Activated T-cell treated with anti-CD3 and anti-CD28 coated beads, Interleukin-2, amount 50 U/mL, for 72 hours (primary cell): ENCODE results near the gene SESTD1. TPM values are rescaled to one million over a fixed set of nuclear protein-coding genes. Genes with fewer than 3 reads are reported as not detected.

Source experiments
- ATAC-seq, 2 donors: fragments of 150-1000 bp; cut with Tn5 transposase; replicated peaks in 1 of 2; 2 replicates each; pipeline ENCODE4 v1.10.0; 2021; ENCODE audit warnings: moderate library complexity in 2 of 2, mild to moderate bottlenecking in 1 of 2
- DNase-seq, 2 donors: peaks; one replicate each; pipeline ENCODE4 v3.0.0; 2021 to 2022; ENCODE audit warnings: mixed read lengths in 1 of 2
- H3K27ac Mint-ChIP-seq: one replicate; pipeline ENCODE4 v1.8.0; 2022; ENCODE audit warnings: mild to moderate bottlenecking, moderate library complexity, mixed read lengths
- H3K27me3 Mint-ChIP-seq: one replicate; pipeline ENCODE4 v1.8.0; 2022; ENCODE audit warnings: low read depth, mixed read lengths
- H3K36me3 Mint-ChIP-seq, 2 donors: one replicate each; pipeline ENCODE4 v1.8.0; 2022; ENCODE audit warnings: mixed read lengths in 2 of 2, mild to moderate bottlenecking in 1 of 2; ENCODE audit not compliant: insufficient read depth in 2 of 2
- H3K4me1 Mint-ChIP-seq: one replicate; pipeline ENCODE4 v1.8.0; 2022; ENCODE audit warnings: low read depth, mixed read lengths
- H3K4me3 Mint-ChIP-seq, 2 donors: one replicate each; pipeline ENCODE4 v1.8.0; 2022; ENCODE audit warnings: mild to moderate bottlenecking in 2 of 2, mixed read lengths in 2 of 2, moderate library complexity in 2 of 2
- H3K9me3 Mint-ChIP-seq, 2 donors: one replicate each; pipeline ENCODE4 v1.8.0; 2022; ENCODE audit warnings: mixed read lengths in 2 of 2
- total RNA-seq, 2 donors: library from RNA; stranded (reverse); gene quantifications; one replicate each; pipeline ENCODE4 v1.2.3, GENCODE V29; 2022

The SESTD1 gene
- total RNA-seq, 2 donors from 2014 or later, result 10.7 to 11.9 TPM

DNA sequence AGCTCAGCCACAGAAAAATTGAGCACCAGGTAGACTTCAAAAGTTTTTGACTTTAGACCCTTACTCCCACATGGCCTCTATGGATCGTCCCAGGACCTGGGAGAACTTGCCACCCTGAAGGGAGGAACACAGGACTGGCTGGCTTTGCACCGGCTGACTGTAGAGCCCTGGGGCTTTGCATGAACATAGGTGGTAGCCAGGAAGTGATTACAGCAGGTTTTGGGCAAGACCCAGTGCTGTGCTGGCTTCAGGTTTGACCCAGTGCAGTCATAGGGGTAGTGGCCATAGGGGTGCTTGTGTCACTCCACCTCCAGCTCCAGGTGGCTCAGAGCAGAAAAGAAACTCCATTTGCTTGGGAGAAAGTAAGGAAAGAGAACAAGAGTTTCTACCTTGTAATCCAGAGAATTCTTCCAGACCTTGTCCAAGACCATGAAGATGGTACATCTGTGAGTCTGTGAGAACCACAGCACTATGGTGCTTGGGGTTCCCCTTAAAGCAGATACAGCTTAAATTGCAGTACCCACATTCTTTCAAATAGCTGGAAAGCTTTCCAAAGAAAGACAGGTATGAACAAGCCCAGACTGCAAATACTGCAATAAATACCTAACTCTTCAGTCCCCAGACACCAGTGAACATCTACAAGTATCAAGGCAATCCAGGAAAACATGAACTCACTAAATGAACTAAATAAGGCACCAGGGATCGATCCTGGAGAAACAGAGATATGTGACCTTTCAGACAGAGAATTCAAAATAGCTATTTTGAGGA, 13.0 kb upstream of the SESTD1 start:
- no peak for ATAC-seq
- Mint-ChIP-seq H3K9me3 (no peaks in the 10 kb centered on the region), H3K4me1 (no peaks in the 10 kb centered on the region), H3K27me3 (peaks cover 6% of the 10 kb centered on the region), H3K4me3 (no peak overlapping the region), H3K27ac (no peak overlapping the region), H3K36me3 (no peaks in the 10 kb centered on the region)
- DNase-seq, result no peak

DNA sequence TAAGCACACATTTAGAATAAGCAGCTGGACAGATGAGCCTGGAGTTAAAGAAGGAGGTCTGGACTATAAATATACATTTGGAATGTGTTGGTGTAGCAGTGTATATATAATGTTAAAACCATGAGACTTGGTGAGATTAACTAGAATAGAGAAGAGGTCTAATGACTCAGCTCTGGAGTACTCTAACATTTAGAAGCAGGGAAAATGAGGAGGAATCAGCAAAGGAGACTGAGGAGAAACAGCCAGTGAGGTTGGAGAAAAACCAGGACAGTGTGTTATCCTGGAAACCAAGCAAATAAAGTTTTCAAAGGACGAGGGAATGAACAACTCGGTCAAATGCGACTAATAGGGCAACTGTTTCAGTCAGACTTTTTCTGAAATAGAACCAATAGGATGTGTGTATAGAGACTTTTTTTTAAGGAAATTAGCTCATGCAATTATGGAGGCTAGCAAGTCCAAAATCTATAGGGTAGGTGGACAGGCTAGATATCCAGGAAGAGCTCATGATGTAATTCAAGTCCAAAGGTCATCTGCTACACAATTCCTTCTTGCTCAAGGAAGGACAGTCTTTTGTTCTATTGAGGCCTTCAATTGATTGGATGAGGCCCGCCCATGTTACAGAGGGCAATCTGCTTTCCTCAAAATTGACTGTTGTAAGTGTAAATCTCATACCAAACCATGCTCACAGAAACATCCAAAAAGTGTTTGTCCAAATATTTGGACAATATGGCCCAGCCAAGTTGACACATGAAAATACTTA, 10.8 kb upstream of the SESTD1 start:
- Mint-ChIP-seq H3K9me3 (no peaks in the 10 kb centered on the region), H3K36me3 (no peaks in the 10 kb centered on the region), H3K4me3 (no peak overlapping the region), H3K27ac (no peak overlapping the region), H3K27me3 (peaks cover 6% of the 10 kb centered on the region), H3K4me1 (no peaks in the 10 kb centered on the region)
- ATAC-seq, result no peak
- no peak for DNase-seq

DNA sequence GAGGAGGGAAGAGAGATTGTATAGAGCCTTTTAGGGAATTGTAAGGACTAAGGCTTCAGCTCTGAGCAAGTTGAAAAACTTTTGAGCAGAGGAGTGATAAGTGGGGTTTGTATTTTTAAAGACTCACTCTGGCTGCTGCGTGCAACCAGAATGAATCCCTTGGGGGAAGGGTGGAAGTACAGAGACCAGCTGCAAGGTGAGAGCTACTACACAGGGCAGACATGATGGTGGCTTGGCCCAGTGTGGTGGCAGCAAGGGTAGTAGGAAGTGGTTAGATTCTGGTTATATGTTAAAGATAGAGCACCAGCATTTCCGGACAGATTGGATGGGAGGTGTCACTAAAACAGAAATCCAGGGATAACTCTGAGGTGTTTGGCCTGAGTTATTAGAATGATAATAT, 10.1 kb upstream of the SESTD1 start:
- ATAC-seq (no peak), DNase-seq (no peak)
- no peaks in the 10 kb centered on the region for H3K4me1 Mint-ChIP-seq
- H3K9me3 Mint-ChIP-seq, result no peaks in the 10 kb centered on the region
- H3K4me3 Mint-ChIP-seq, result no peak overlapping the region
- H3K27me3 Mint-ChIP-seq, result peaks cover 6% of the 10 kb centered on the region
- no peaks in the 10 kb centered on the region for H3K36me3 Mint-ChIP-seq
- no peak overlapping the region for H3K27ac Mint-ChIP-seq

DNA sequence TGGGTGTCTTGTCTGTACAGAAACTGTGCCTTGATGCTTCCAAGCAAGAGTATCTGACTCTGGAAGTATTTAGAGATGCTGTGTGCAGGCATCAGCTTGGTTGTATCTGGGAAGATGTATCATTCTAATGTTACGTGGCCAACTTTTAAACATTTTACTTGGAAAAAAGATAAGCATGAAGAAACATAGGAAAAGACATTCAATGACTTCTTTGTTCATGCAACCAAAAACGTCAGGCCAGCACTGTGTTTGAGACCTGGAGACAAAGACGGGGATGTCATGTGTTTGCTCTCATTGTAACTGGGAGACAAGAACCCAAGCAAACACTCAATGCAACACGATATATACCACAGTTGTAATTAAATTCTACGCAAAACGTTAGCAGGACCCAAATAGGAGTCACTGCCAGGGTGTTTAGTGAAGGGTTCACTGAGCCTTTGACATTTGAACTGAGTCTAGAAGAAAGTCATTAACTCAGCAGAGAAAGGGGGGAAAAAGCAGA, 8.9 kb upstream of the SESTD1 start:
- Mint-ChIP-seq H3K9me3 (no peaks in the 10 kb centered on the region), H3K36me3 (no peaks in the 10 kb centered on the region), H3K4me3 (no peak overlapping the region), H3K27me3 (peaks cover 6% of the 10 kb centered on the region), H3K27ac (no peak overlapping the region), H3K4me1 (peaks cover 1% of the 10 kb centered on the region)
- no peak for DNase-seq
- ATAC-seq, result no peak

DNA sequence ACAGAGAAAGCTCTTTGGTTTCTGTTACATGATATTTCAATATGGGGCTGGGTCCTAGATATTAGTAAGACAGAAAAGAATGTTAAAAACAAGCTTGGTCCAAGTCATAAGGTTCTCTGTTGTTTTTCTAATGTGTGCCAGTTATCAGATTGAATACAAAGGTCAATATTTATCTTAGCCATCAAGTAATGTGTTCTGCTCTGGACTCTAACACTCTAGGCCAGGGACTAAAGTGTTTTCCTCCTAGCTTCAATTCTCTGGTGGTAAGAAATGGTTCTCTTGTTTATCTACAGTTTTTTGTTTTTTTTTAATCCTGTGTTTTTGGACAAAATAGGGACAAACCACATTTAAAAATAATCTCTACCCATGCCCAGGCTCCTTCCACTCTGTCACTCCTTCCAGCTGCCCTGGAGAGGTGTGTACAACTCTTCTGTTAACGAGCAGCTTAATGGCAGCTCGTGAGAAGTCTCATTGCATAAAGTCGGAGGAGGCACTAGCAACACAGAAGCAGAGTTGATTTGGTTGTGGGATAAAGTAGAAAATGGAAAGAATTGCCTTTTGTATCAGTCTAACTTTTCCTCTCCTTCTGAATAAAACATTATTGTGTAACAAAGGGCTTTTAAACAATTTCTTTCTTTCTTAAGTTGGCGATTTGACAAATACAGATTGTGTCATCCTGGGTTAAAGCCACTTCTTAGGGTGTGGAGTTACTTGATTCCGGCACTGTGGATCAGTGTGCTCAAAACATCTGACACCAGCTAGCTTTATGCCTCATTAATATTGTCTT, 8.0 kb upstream of the SESTD1 start:
- no peak overlapping the region for H3K27ac Mint-ChIP-seq
- ATAC-seq, result no peak

DNA sequence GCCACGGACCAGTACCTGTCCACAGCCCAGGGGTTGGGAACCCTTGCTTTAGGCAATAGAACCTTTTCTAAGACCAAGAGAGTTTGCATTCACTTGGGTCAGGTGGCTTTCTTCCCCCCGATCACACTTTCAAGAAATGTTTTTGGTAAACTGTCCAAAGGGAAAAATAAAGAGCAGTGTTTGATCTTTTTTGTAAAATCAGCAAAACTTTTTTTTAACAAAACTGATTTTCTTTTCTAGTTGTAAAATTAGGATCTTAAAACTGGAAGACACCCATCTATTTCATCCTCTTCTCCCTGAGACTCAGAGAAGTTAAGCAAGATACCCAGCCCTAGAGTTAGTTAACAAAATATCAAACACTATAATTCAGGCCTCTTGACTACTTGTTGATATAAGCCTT, 6.1 kb upstream of the SESTD1 start:
- no peaks in the 10 kb centered on the region for H3K9me3 Mint-ChIP-seq
- DNase-seq (no peak), ATAC-seq (no peak)
- no peak overlapping the region for H3K4me3 Mint-ChIP-seq
- H3K4me1 Mint-ChIP-seq, result peaks cover 12% of the 10 kb centered on the region
- H3K27me3 Mint-ChIP-seq, result peaks cover 18% of the 10 kb centered on the region
- no peaks in the 10 kb centered on the region for H3K36me3 Mint-ChIP-seq
- H3K27ac Mint-ChIP-seq, result no peak overlapping the region

More for the DNA sequence above, 8.0 kb upstream of the SESTD1 start:
- no peaks in the 10 kb centered on the region for H3K9me3 Mint-ChIP-seq
- no peaks in the 10 kb centered on the region for H3K27me3 Mint-ChIP-seq
- H3K4me3 Mint-ChIP-seq, result no peak overlapping the region
- DNase-seq, result no peak
- H3K36me3 Mint-ChIP-seq, result no peaks in the 10 kb centered on the region
- peaks cover 9% of the 10 kb centered on the region for H3K4me1 Mint-ChIP-seq

DNA sequence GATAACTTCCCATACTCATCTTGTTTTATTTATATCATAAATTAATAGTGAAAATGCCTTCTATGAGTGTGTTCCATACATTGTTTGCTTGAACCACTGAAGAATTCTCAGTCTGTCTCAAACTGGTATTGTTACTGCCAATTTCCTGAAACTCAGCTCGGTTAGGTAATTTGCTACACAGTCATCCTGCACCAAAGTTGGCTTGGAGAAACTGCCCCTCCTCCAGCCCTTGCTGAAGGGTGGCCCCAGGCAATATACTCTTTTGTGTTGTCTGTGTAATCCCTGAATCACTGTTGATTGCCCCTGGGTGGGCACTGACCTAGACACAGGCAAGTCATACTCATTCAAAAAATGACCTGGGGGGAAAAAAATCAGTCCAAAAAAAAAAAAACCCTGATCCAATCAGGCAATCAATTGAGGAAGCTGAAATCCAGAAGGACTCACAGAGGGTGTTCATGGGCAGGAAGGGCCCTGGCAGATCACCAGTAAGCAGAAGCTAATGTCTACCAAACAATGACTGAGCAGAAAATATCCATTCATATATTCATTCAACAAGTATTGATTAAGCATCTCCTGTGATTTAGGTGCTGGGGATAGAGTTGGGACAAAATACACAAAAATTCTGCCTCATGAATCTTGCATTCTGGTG, 3.8 kb upstream of the SESTD1 start:
- Mint-ChIP-seq H3K27ac (no peak overlapping the region), H3K27me3 (peaks cover 26% of the 10 kb centered on the region), H3K36me3 (peaks cover 3 to 4% of the 10 kb centered on the region in 2 donors), H3K4me3 (no peak overlapping the region), H3K9me3 (no peaks in the 10 kb centered on the region), H3K4me1 (peaks cover 26% of the 10 kb centered on the region)
- ATAC-seq, result peak; percentile 41 to 70
- peak; percentile 30 to 40 for DNase-seq

DNA sequence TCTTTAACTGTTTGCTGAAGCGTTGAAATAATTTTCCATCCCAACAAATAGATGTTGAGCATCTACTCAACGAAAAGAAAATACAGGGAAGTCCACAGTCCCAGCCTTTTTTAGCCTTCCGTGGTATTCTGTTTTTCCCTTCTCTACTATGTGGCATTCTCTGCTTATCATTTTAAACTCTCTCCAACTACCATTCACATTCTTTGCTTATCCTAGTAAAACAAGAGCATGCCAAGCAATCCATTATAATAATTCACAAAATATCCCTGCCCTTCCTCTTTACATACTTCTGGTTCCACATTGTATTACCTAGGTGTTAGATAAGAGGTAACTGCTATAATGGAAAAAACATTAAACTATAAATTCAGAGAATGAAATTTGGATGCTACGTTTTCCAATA, 1.6 kb upstream of the SESTD1 start:
- DNase-seq (no peak), ATAC-seq (no peak)
- no peaks in the 10 kb centered on the region for H3K9me3 Mint-ChIP-seq
- peak overlapping the region in 1 of 2 donors; percentile 50 for H3K4me3 Mint-ChIP-seq
- peaks cover 33% of the 10 kb centered on the region for H3K4me1 Mint-ChIP-seq
- peaks cover 3 to 5% of the 10 kb centered on the region in 2 donors for H3K36me3 Mint-ChIP-seq
- peaks cover 26% of the 10 kb centered on the region for H3K27me3 Mint-ChIP-seq
- H3K27ac Mint-ChIP-seq, result no peak overlapping the region

DNA sequence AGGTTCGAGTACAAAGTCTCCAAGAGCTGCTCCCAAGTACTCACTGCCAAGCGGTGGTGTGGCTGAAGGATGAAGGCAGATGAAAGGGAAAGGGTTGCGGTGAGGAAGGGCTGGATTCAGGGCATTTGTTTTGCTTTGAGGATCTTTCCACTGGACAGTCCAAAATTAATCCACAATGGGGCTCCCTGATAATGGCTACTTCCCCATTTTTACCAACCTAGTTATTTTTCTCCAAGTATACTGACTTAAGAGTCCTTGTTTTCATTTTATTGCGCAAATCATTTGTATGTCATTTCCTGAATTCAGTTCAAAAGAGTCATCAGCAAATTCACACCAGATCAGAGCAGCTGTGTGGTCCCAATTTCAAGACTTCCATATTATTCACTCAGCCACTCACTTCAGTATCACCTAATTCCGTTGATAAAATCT, 464 bp upstream of the SESTD1 start:
- peak overlapping the region; percentile 12 to 50 for H3K4me3 Mint-ChIP-seq
- DNase-seq (no peak), ATAC-seq (no peak)
- peaks cover 3 to 5% of the 10 kb centered on the region in 2 donors for H3K36me3 Mint-ChIP-seq
- no peak overlapping the region for H3K27ac Mint-ChIP-seq
- H3K4me1 Mint-ChIP-seq, result peaks cover 33% of the 10 kb centered on the region
- no peaks in the 10 kb centered on the region for H3K9me3 Mint-ChIP-seq
- H3K27me3 Mint-ChIP-seq, result peaks cover 26% of the 10 kb centered on the region

DNA sequence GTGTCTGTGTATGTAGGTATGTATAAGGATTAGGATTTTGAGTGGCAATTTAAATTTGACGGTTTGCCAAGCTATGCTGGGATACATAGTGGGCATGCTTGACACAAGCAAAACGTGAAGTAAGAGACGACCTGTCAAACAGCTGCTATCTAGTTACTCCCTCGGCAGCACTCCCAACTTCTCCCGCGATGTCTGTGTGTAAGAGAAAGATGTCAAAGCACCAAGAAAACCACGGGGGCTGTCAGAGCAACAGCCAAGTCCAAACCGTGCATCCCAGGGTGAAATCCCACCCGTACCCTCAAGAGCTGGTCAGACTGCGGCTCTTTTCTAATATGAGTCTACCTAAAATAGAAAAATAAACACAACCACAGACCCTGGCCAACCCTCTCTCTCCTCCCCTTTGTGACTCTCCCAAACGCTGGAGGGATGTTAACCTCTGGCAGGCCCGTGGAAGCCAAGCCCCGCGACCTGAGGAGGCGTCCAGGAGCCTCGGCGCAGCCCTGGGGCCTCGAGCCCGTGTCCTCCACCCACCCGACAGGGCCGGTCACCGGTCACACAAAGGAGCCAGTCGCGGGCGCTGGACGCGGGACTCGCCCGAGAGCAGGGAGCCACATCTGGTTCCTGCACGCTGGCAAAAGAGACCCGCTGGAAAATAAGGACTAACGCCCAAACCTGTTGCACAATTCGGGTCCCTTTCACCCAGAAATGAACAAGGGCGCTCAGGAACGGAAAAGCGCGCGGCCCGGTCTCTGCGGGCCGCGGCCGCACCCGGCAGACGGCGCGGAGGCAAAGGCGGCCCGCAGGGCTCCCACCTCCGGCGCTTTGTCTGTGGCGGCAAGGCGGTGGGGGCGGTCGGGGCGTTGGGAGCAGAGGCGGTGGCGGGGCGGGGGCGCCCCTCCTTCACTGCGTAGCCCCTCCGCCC, 925 bp downstream of the SESTD1 start:
- H3K4me1 Mint-ChIP-seq, result peaks cover 33% of the 10 kb centered on the region
- H3K4me3 Mint-ChIP-seq, result peak overlapping the region; percentile 92 to 97
- peaks cover 26% of the 10 kb centered on the region for H3K27me3 Mint-ChIP-seq
- no peaks in the 10 kb centered on the region for H3K9me3 Mint-ChIP-seq
- peak overlapping the region; percentile 11 for H3K27ac Mint-ChIP-seq
- H3K36me3 Mint-ChIP-seq, result peaks cover 3 to 5% of the 10 kb centered on the region in 2 donors
- DNase-seq (peak; percentile 38 to 39), ATAC-seq (peak; percentile 49 to 51)

DNA sequence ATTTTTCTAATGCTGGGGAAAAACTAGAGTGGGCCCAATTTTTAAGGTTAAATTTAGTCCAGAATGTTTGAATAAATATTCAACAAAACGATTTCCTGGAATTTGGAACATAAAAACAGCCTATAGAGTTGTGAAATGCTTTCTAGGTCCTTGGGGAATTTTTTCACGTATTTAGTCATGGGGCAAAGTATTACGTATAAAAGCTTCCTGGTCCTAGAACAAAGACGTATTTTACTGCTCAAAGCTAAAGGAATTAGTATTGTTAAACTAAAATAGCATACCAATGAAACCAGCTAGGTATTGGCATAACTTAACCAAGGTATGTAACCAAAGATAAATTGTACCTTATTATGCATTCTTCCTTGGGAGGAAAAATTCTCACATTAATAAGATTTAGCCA, 1.6 kb downstream of the SESTD1 start:
- Mint-ChIP-seq H3K4me1 (peaks cover 26% of the 10 kb centered on the region), H3K9me3 (no peaks in the 10 kb centered on the region), H3K36me3 (peaks cover 3 to 5% of the 10 kb centered on the region in 2 donors), H3K4me3 (peak overlapping the region; percentile 92 to 97), H3K27me3 (peaks cover 26% of the 10 kb centered on the region), H3K27ac (no peak overlapping the region)
- no peak for DNase-seq
- no peak for ATAC-seq
